H1 (cell line): ENCODE data around the gene LTO1. TPM values are rescaled to one million over a fixed set of nuclear protein-coding genes. Genes with fewer than 3 reads are reported as not detected.

ENCODE experiments used
- FOSL1 ChIP-seq: IDR thresholded peaks from 2 replicates; pipeline ENCODE4 v1.6.1; 2011; ENCODE audit warnings: mild to moderate bottlenecking, low read depth, low read length, moderate library complexity; ENCODE audit not compliant: insufficient read depth
- GTF2F1 ChIP-seq: IDR thresholded peaks from 2 replicates; pipeline ENCODE4 v1.6.1; 2012; ENCODE audit warnings: low read depth, low read length, improper control_type of control experiment, borderline replicate concordance
- KDM4A ChIP-seq: IDR thresholded peaks from one replicate; pipeline ENCODE4 v1.7.1; 2012; ENCODE audit warnings: low read depth, mild to moderate bottlenecking, moderate library complexity, low read length, inconsistent platforms; ENCODE audit not compliant: severe bottlenecking
- PHF8 ChIP-seq: fragments of 200-600 bp; sonication (generic); conservative IDR thresholded peaks from 2 replicates; pipeline ENCODE4 v1.7.1; 2012; ENCODE audit warnings: low read depth, mild to moderate bottlenecking, inconsistent platforms, low read length, moderate library complexity
- RNF2 ChIP-seq: fragments of 200-900, 300-1000 bp; sonication (generic); IDR thresholded peaks from 2 replicates; pipeline ENCODE4 v1.7.1; 2016; ENCODE audit warnings: borderline replicate concordance, low read depth, mild to moderate bottlenecking, antibody characterized with exemption, low read length; ENCODE audit not compliant: poor library complexity, severe bottlenecking; ENCODE audit errors: missing control alignments
- SIX5 ChIP-seq: IDR thresholded peaks from 2 replicates; pipeline ENCODE4 v1.6.1; 2011; ENCODE audit warnings: mild to moderate bottlenecking, low read depth, low read length
- SRF ChIP-seq: IDR thresholded peaks from 2 replicates; pipeline ENCODE4 v1.6.1; 2011; ENCODE audit warnings: mild to moderate bottlenecking, low read depth, low read length, moderate library complexity
- SUZ12 ChIP-seq: fragments of 200-600 bp; sonication (generic); IDR thresholded peaks from 2 replicates; pipeline ENCODE4 v1.6.1; 2012; ENCODE audit warnings: mild to moderate bottlenecking, inconsistent platforms, low read length, moderate library complexity, mixed read lengths
- ZNF274 ChIP-seq: IDR thresholded peaks from 2 replicates; pipeline ENCODE4 v1.7.0; 2012; ENCODE audit warnings: low read length, borderline replicate concordance; ENCODE audit errors: extremely low read depth
- polyA plus RNA-seq, 7 experiments: library from polyadenylated mRNA; depleted of rRNA in 3 of 7; stranded (reverse) in 5 of 7; unstranded in 2 of 7; fragments of >200 nt in 5 of 7; fragments of 200-250 nt in 2 of 7; gene quantifications; 1 replicate in 5 of 7; 2 replicates in 1 of 7; 4 replicates in 1 of 7; pipeline versions ENCODE4 v1.2.1 to v1.2.3, GENCODE V29; 2011 to 2013; ENCODE audit warnings: missing spikeins in 2 of 7, mixed read lengths in 2 of 7
- total RNA-seq: library from RNA; stranded (reverse); fragmentation: NEBNext Ultra II Directional; extraction: Animal tissue kit (Norgen Biotek cat#: 25700); gene quantifications from 2 replicates; pipeline ENCODE4 v1.2.1, GENCODE V29; 2021
- TF ChIP-seq, protein P1 (sequence below): IDR thresholded peaks from 2 replicates; pipeline ENCODE4 v1.6.1; 2012; ENCODE audit warnings: inconsistent platforms

LTO1 gene
- total and polyA plus RNA-seq, 2 of the 8 experiments (the other 6 are each of a cell fraction or from before 2014, with no cell fraction given), result 15.4 to 21.3 TPM

DNA sequence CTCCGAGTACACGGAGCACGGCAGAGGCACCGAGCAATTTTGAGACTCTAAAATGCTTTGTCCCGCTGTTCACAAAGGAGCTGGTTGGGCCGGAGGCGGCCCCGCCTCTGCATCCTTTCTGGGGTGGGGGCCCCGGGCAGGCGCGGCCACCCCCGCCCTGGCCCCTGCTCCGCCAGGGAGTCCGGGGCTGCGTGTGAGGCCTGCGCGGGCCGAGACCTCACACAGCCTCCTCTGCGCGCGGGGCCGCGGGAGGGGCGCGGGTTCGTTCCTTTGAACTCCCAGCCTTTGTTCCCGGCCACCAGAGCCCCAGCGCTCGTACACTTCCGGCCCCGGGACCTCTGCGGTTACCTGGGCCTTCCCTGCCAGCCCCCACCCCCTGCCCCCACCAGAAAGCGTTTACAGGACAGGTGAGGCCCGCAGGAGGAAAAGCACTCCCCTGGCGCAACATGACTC, 27.1 kb upstream of the LTO1 start (continued):
- TF ChIP-seq, protein P1, sequence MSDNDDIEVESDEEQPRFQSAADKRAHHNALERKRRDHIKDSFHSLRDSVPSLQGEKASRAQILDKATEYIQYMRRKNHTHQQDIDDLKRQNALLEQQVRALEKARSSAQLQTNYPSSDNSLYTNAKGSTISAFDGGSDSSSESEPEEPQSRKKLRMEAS, result 0 out of 2 replicates have a peak, but pooled peaks have one; percentile 16
- no peak for TF ChIP-seq ZNF274
- TF ChIP-seq SRF, result no peak
- TF ChIP-seq SUZ12, result no peak
- no peak for TF ChIP-seq RNF2
- peak; percentile 21 for TF ChIP-seq KDM4A
- no peak for TF ChIP-seq SIX5
- no peak for TF ChIP-seq PHF8
- TF ChIP-seq FOSL1, result no peak
- no peak for TF ChIP-seq GTF2F1
